ENCODE measurements around the gene ZNF582. TPM values are rescaled to one million over a fixed set of nuclear protein-coding genes. Genes with fewer than 3 reads are reported as not detected.

ZNF582 gene
- total RNA-seq, result 2.2 and 2.9 TPM in 2 replicates
- polyA plus RNA-seq, result 2.2 and 2.5 TPM in 2 replicates
- 1.8 and 2.1 TPM in 2 replicates for polyA plus RNA-seq (2011; cell fraction: cytosol; rRNA removed)
- 1.6 and 3.0 TPM in 2 replicates for polyA plus RNA-seq (2011; cell fraction: nucleus; rRNA removed)
- 1.5 and 2.7 TPM in 2 replicates for polyA plus RNA-seq (2012)
- 2.3 and 2.8 TPM in 2 replicates for polyA minus RNA-seq
- polyA minus RNA-seq (2011; cell fraction: cytosol; rRNA and poly(A)+ RNA removed), result not detected
- 1.2 and 1.8 TPM in 2 replicates for polyA minus RNA-seq (2011; cell fraction: nucleus; rRNA and poly(A)+ RNA removed)
- Bru-seq, nascent RNA, result percentile 50 among the genes with signal in this experiment
- percentile 40 among the genes with signal in this experiment for BruChase-seq, experiment 1, labeled RNA remaining after a 6-hour chase
- BruChase-seq, experiment 2, labeled RNA remaining after a 2-hour chase, result percentile 47 among the genes with signal in this experiment
- long read RNA-seq, partial matches to known transcripts, result 0 of 4 reads
- long read RNA-seq, other reads (novel, unspliced or antisense), result 1 of 4 reads

GRCh38 chr19:56393119-56394012 is at the start of gene ZNF582:
TSS of gene ZNF582 (minus strand) at chr19:56393534. CDS start at chr19:56391752, 1,782 bp downstream.
- Histone ChIP-seq H3K27me3 (ENCODE audit: control insufficient read depth in 2 of 2, insufficient read depth in 2 of 2, low read length in 2 of 2) (no peaks in the 10 kb centered on the region), H3K9ac (replicated peaks; ENCODE audit: extremely low read depth, insufficient read depth, low read length) (peak within 1 kb of the TSS; percentile 45), H2AFZ (ENCODE audit: low read depth, low read length) (peak within 1 kb of the TSS; percentile 68), H4K20me1 (replicated peaks; ENCODE audit: control insufficient read depth, extremely low read depth, insufficient read depth, low read length) (no peaks in the 10 kb centered on the region), H3K27ac (ENCODE audit: insufficient read depth, low read depth, low read length) (peak within 1 kb of the TSS; percentile 26), H3K9me3 (replicated peaks; ENCODE audit: control insufficient read depth, insufficient read depth, low read length) (no peaks in the 10 kb centered on the region), H3K4me1 (ENCODE audit: control insufficient read depth, extremely low read depth, insufficient read depth, low read length) (no peaks in the 10 kb centered on the region), H3K4me2 (ENCODE audit: insufficient read depth, low read length) (peak within 1 kb of the TSS; percentile 41), H3K36me3 (ENCODE audit: control insufficient read depth in 2 of 2, extremely low read depth in 1 of 2, insufficient read depth in 2 of 2, low read length in 2 of 2) (no peaks in the 10 kb centered on the region), H3K9me1 (replicated peaks; ENCODE audit: control insufficient read depth, extremely low read depth, insufficient read depth, low read length) (no peaks in the 10 kb centered on the region), H3K4me3 (replicated peaks in 1 of 3; ENCODE audit: insufficient read depth in 1 of 3, low read depth in 1 of 3, low read length in 3 of 3) (peak within 1 kb of the TSS in 2 of 3 experiments; percentile 17 to 64), H3K79me2 (ENCODE audit: control insufficient read depth, insufficient read depth, low read length) (no peaks in the 10 kb centered on the region)
- ChIA-PET POLR2A (no interaction called here), CTCF (interaction anchor here (1.6 kb wide), 1 partner anchor 25 kb away, joined by 3 read pairs; no protein-coding TSS in a partner anchor)
- dilution Hi-C loops (cut with MboI; ENCODE audit: extremely low pct_ligation_motif_present, low sequenced_read_pairs), result no loop called here
- DNase-seq (ENCODE audit: low read depth, low spot score), result peak; percentile 94
- peak; percentile 96 for FAIRE-seq
- intact Hi-C loops (cut with micrococcal nuclease), result loop anchor here (1.0 kb wide), 5 partner anchors 11 to 1762 kb away; partner anchors contain the start of genes ZFP28, ZNF583 and ZSCAN5A
- BruUV-seq (replicated peaks), result TSS peak; percentile 51
- TF ChIP-seq POLR2A (IDR thresholded peaks at IDR 0.05; ENCODE audit: low read depth, low read length) (peak; percentile 70), EZH2 (IDR thresholded peaks at IDR 0.05; ENCODE audit: borderline replicate concordance, low read depth, low read length, severe bottlenecking) (no peak), CTCF (IDR thresholded peaks at IDR 0.05; ENCODE audit: extremely low read depth in 1 of 2, insufficient read depth in 1 of 2, low read depth in 1 of 2, low read length in 2 of 2) (peak; percentile 75 to 87)

All from endothelial cell of umbilical vein (primary cell).